ENCODE results near the gene TTC13. TPM values are rescaled to one million over a fixed set of nuclear protein-coding genes. Genes with fewer than 3 reads are reported as not detected.

TTC13 gene
- total RNA-seq, 1 donor from 2014 or later, result 23.0 TPM

- no peak overlapping the region for H3K4me2 ChIP-seq
- no peaks in the 10 kb centered on the region for H3K9me3 Mint-ChIP-seq
- DNase-seq (ENCODE audit: low spot score), result no peak
- no peak for TF ChIP-seq EZH2 (IDR thresholded peaks at IDR 0.05)
- TF ChIP-seq, protein P1, sequence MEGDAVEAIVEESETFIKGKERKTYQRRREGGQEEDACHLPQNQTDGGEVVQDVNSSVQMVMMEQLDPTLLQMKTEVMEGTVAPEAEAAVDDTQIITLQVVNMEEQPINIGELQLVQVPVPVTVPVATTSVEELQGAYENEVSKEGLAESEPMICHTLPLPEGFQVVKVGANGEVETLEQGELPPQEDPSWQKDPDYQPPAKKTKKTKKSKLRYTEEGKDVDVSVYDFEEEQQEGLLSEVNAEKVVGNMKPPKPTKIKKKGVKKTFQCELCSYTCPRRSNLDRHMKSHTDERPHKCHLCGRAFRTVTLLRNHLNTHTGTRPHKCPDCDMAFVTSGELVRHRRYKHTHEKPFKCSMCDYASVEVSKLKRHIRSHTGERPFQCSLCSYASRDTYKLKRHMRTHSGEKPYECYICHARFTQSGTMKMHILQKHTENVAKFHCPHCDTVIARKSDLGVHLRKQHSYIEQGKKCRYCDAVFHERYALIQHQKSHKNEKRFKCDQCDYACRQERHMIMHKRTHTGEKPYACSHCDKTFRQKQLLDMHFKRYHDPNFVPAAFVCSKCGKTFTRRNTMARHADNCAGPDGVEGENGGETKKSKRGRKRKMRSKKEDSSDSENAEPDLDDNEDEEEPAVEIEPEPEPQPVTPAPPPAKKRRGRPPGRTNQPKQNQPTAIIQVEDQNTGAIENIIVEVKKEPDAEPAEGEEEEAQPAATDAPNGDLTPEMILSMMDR (IDR thresholded peaks at IDR 0.05), result no peak
- H3K27ac ChIP-seq, result no peak overlapping the region
- no peaks in the 10 kb centered on the region for H4K20me1 ChIP-seq (ENCODE audit: low read depth)
- H3K9me3 ChIP-seq (ENCODE audit: low read depth), result no peaks in the 10 kb centered on the region
- no peaks in the 10 kb centered on the region for H3K27me3 Mint-ChIP-seq (ENCODE audit: insufficient read depth, low read depth)
- no peak overlapping the region for H3K4me3 Mint-ChIP-seq
- H3K36me3 ChIP-seq, result peaks cover 6% of the 10 kb centered on the region
- no peaks in the 10 kb centered on the region for H3K27me3 ChIP-seq
- H3K36me3 Mint-ChIP-seq, result peaks cover 5% of the 10 kb centered on the region
- H3K27ac Mint-ChIP-seq, result no peak overlapping the region
- H3K4me1 ChIP-seq, result no peaks in the 10 kb centered on the region
- no peak overlapping the region for H2AFZ ChIP-seq (replicated peaks)
- no peaks in the 10 kb centered on the region for H3F3A ChIP-seq (ENCODE audit: low read depth)
- H3K79me2 ChIP-seq (ENCODE audit: low read depth), result no peaks in the 10 kb centered on the region
- no peak overlapping the region for H3K4me3 ChIP-seq
- no peaks in the 10 kb centered on the region for H3K4me1 Mint-ChIP-seq
- no peak overlapping the region for H3K9ac ChIP-seq
Observed at GRCh38 chr1:230943048-230943593, 35.5 kb downstream of the TTC13 start.

DNA sequence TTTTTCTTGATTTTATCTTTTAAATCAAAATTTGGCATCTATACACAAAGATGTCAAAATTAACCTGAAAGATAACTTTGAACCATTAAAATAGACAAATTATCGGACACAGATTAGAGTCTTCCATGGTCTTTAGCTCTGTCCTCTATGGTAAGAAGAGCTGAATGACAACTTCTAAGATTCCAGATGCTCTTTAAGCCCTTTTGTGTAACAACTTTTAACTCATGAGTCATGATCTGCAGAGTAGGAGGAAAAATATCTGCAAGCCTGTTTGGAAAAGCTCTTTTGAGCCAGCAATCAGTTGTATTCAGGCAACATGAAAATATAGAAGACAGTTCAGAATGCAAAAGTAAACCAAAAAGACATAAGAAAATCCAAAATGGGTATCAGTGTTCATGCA is 37.8 kb downstream of the TTC13 start:
- Histone ChIP-seq H3K9ac (no peak overlapping the region), H3F3A (ENCODE audit: low read depth) (no peaks in the 10 kb centered on the region), H3K79me2 (ENCODE audit: low read depth) (no peaks in the 10 kb centered on the region), H3K4me1 (no peaks in the 10 kb centered on the region), H3K4me3 (no peak overlapping the region), H2AFZ (replicated peaks) (no peak overlapping the region), H3K36me3 (peaks cover 6% of the 10 kb centered on the region), H3K4me2 (no peak overlapping the region), H3K27me3 (no peaks in the 10 kb centered on the region), H4K20me1 (ENCODE audit: low read depth) (no peaks in the 10 kb centered on the region), H3K27ac (no peak overlapping the region), H3K9me3 (ENCODE audit: low read depth) (no peaks in the 10 kb centered on the region)
- Mint-ChIP-seq H3K36me3 (peaks cover 5% of the 10 kb centered on the region), H3K27ac (no peak overlapping the region), H3K4me3 (no peak overlapping the region), H3K4me1 (no peaks in the 10 kb centered on the region), H3K9me3 (no peaks in the 10 kb centered on the region), H3K27me3 (ENCODE audit: insufficient read depth, low read depth) (no peaks in the 10 kb centered on the region)
- no peak for DNase-seq (ENCODE audit: low spot score)
- TF ChIP-seq EZH2 (IDR thresholded peaks at IDR 0.05) (no peak), EZH2phosphoT487 (IDR thresholded peaks at IDR 0.05) (no peak)
- TF ChIP-seq, protein P1 (IDR thresholded peaks at IDR 0.05), result no peak

DNA sequence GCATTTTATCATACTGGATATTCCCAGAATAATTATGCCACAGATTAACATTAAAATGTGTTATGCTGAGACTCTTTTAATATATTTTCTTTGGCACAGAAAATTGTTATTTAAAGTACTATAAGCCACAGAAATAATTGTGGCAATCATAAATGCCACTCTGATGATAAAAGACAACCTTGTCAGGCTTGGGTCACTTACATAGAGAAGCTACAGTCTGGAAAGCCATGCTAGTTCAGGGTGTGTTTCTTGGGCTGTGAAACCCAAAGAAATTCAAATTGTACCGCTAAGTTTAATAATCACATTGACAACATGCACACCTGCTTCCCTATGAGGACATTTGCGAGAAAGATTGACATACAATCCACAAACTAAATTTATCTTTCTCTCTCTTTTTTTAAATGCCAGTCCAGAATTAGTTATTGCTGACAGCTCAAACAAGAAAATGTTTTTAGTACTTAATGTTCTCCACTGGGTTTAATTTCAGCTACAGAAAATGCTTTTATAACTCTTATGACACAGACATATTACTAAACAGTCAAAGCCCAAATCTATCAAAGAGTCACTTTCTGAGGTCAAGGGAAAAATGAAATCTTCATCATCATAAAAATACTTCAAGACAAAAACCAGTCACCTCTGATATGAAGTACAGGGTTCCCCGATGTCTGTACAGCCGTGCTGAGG is 38.7 kb downstream of the TTC13 start:
- peaks cover 6% of the 10 kb centered on the region for H3K36me3 ChIP-seq
- no peak overlapping the region for H2AFZ ChIP-seq (replicated peaks)
- no peaks in the 10 kb centered on the region for H3K27me3 ChIP-seq
- H3K79me2 ChIP-seq (ENCODE audit: low read depth), result no peaks in the 10 kb centered on the region
- H3K4me2 ChIP-seq, result no peak overlapping the region
- H3K27me3 Mint-ChIP-seq (ENCODE audit: insufficient read depth, low read depth), result no peaks in the 10 kb centered on the region
- peaks cover 5% of the 10 kb centered on the region for H3K36me3 Mint-ChIP-seq
- H3K9me3 Mint-ChIP-seq, result no peaks in the 10 kb centered on the region
- no peaks in the 10 kb centered on the region for H3F3A ChIP-seq (ENCODE audit: low read depth)
- no peak overlapping the region for H3K4me3 Mint-ChIP-seq
- no peak overlapping the region for H3K27ac ChIP-seq
- no peaks in the 10 kb centered on the region for H3K4me1 ChIP-seq
- no peaks in the 10 kb centered on the region for H3K4me1 Mint-ChIP-seq
- DNase-seq (ENCODE audit: low spot score), result no peak
- H3K4me3 ChIP-seq, result no peak overlapping the region
- no peak overlapping the region for H3K9ac ChIP-seq
- H3K27ac Mint-ChIP-seq, result no peak overlapping the region
- no peaks in the 10 kb centered on the region for H3K9me3 ChIP-seq (ENCODE audit: low read depth)
- no peak for TF ChIP-seq EZH2 (IDR thresholded peaks at IDR 0.05)
- no peak for TF ChIP-seq EZH2phosphoT487 (IDR thresholded peaks at IDR 0.05)
- TF ChIP-seq, protein P1 (IDR thresholded peaks at IDR 0.05), result no peak
- H4K20me1 ChIP-seq (ENCODE audit: low read depth), result no peaks in the 10 kb centered on the region
